ENCODE data around the gene CNOT8.

DNA sequence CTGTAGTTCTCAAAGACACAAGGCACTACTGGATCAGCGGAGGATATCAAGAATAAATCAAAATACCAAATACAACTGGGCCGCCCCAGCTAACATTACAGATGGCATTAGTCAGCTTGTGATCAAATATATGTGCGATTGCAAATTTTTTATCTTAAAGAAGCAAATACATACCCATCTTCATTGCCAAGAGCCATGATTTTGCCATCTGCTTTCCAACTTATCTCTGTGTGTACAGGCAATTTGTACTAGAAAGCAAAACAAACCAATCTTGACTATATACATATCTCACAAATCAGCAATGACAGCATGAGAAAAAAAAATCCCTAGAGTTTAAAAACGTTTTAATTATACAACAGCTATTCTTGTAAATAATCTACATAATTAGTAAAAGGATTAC, 59.3 kb downstream of the CNOT8 start:
- TF ChIP-seq, protein P1, sequence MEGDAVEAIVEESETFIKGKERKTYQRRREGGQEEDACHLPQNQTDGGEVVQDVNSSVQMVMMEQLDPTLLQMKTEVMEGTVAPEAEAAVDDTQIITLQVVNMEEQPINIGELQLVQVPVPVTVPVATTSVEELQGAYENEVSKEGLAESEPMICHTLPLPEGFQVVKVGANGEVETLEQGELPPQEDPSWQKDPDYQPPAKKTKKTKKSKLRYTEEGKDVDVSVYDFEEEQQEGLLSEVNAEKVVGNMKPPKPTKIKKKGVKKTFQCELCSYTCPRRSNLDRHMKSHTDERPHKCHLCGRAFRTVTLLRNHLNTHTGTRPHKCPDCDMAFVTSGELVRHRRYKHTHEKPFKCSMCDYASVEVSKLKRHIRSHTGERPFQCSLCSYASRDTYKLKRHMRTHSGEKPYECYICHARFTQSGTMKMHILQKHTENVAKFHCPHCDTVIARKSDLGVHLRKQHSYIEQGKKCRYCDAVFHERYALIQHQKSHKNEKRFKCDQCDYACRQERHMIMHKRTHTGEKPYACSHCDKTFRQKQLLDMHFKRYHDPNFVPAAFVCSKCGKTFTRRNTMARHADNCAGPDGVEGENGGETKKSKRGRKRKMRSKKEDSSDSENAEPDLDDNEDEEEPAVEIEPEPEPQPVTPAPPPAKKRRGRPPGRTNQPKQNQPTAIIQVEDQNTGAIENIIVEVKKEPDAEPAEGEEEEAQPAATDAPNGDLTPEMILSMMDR (IDR thresholded peaks at IDR 0.05) = no peak
- TF ChIP-seq EP300 (IDR thresholded peaks at IDR 0.05; ENCODE audit: low read depth) (no peak), POLR2A (IDR thresholded peaks at IDR 0.05) (no peak)
